Coronary artery (tissue), 2 donors: ENCODE data around the gene GP2.

ENCODE experiments used
- DNase-seq: peaks from one replicate; pipeline ENCODE4 v3.0.0-alpha.2; 2017; ENCODE audit warnings: low spot score
- H3K27ac ChIP-seq, 2 donors: fragments of 200-600 bp; sonication (generic); one replicate each; pipeline ENCODE4 v1.5.1; 2016 to 2019
- H3K4me3 ChIP-seq: fragments of 200-600 bp; sonication (generic); 2 replicates; pipeline ENCODE4 v1.5.1; 2016; ENCODE audit warnings: mild to moderate bottlenecking, moderate library complexity
- TF ChIP-seq, protein P1 (sequence below): fragments of 200-600 bp; sonication (generic); IDR thresholded peaks from one replicate; pipeline ENCODE4 v1.5.1; 2019; ENCODE audit warnings: antibody characterized with exemption

The GP2 gene

DNA sequence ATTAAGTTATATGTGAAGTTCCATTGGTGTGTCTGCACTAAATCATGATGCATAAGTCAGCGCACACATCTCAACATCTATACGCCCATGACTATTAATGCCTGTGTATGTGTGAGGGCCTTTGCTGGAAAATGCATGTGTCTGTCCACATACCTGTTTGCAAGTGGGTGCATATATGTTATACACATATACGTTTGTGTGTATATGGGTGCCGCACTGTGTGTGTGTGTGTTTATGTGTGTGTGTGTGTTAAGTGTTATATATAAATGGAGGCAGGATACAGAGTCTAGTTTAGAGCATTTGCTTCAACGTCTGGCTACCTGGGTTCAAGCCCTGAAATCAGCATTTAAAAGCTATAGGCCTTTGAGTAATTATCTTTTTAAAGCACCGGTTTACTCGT lies 19.5 kb downstream of the GP2 start:
- TF ChIP-seq, protein P1, sequence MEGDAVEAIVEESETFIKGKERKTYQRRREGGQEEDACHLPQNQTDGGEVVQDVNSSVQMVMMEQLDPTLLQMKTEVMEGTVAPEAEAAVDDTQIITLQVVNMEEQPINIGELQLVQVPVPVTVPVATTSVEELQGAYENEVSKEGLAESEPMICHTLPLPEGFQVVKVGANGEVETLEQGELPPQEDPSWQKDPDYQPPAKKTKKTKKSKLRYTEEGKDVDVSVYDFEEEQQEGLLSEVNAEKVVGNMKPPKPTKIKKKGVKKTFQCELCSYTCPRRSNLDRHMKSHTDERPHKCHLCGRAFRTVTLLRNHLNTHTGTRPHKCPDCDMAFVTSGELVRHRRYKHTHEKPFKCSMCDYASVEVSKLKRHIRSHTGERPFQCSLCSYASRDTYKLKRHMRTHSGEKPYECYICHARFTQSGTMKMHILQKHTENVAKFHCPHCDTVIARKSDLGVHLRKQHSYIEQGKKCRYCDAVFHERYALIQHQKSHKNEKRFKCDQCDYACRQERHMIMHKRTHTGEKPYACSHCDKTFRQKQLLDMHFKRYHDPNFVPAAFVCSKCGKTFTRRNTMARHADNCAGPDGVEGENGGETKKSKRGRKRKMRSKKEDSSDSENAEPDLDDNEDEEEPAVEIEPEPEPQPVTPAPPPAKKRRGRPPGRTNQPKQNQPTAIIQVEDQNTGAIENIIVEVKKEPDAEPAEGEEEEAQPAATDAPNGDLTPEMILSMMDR: no peak
- Histone ChIP-seq H3K27ac (no peak overlapping the region), H3K4me3 (no peak overlapping the region)
- DNase-seq: no peak

DNA sequence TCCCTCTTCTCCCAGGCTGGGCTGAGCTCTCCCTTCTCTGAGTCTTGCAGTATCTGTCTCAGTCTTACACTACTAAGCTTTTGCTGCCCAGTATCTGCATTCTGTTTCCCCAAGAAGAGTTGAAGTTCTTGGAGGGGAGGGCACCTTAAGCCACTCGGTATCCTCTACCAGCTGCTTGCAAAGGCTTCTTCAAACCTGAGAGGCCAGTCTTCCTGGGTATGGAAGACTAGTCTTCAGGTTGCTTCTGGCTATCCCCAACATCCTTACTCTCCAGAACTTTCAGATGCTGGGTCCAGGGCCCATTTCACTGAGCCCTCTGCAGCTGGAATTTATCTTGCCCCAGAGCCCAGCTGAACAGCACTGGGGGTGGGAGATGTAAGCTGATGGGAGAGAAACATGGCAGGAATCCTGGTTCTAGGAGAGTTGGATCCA lies 20.1 kb downstream of the GP2 start:
- Histone ChIP-seq H3K27ac (no peak overlapping the region), H3K4me3 (no peak overlapping the region)
- no peak for DNase-seq
- TF ChIP-seq, protein P1: no peak

DNA sequence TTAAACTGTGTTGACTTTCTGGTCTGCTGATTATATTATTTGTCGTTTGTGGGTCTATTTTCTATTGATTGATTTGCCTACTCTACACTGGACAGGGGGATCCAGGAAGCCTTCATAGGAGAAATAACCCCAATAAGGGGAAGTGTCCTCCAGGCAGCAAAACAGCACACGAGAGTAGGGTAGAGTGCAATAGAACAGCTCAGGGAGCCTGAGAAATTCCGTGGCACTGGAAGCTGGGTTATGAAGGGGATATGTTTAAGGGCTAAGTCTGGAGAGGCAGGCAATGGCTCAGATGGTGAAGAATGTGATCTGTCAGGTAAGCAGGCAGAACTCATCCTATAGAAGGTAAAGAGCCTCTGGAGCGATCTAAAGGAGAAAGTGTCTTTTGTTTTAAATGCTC lies 20.9 kb downstream of the GP2 start:
- DNase-seq: no peak
- no peak overlapping the region for H3K27ac ChIP-seq
- no peak overlapping the region for H3K4me3 ChIP-seq
- TF ChIP-seq, protein P1: no peak

DNA sequence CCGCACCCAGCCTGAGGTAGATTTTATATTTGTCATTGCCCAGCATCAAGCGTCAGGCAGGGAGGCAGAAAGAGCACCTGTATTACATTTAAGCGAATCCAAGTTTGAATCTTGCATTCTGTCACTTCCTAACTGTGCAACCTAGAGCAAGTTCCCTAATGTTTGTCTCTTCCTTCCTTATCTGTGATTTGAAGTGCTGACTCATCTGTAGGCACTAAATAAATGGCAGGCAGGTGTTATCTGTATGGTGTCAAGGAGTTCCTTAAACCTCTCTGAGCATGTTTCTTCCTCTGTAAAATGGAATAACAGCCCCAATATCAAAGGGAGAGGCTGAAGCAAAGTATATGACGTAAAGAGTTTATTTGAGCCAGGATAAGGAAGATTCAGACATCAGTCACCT lies 24.3 kb downstream of the GP2 start:
- DNase-seq: no peak
- no peak overlapping the region for H3K27ac ChIP-seq
- H3K4me3 ChIP-seq: no peak overlapping the region
- TF ChIP-seq, protein P1: no peak

DNA sequence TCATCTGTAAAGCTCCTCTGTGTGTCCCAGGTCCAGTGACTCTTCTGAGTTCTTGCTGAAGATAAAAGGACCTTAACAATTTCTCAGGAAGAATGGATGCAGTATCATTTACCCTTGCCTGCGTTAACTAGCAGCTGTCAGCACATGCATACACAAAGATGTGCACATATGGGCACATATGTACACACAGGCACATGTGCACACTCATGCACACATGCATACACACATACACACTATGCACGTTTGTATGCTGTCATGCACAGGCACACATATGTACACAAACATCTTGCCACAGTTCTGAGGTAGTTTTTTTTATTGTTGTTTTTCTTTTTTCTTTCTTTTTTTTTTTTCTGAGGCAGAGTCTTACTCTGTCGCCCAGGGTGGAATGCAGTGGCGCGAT lies 24.9 kb downstream of the GP2 start:
- H3K4me3 ChIP-seq: no peak overlapping the region

DNA sequence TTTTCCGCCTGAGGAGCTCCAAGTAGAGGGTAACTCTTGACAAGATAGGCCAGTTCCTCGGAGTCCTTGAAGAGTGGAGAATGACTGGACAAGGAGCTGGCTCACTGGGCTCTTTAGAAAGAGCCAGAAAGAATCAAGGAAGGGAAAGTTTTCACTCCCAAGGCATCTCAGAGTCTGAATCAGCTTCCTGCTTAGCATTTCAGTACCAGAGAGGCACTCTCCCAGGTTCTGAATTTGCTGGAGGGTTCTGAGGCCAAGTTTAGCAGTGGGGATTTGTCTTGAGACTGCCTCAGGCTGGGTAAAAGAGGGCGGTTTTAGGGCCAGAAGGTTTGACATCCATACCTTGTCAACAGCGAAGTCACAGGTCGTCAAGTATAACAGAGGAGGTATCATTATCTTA lies 25.5 kb downstream of the GP2 start:
- H3K4me3 ChIP-seq: no peak overlapping the region
- no peak for DNase-seq
- TF ChIP-seq, protein P1: no peak
- no peak overlapping the region for H3K27ac ChIP-seq

More for the DNA sequence above, 24.9 kb downstream of the GP2 start:
- TF ChIP-seq, protein P1: no peak
- no peak overlapping the region for H3K27ac ChIP-seq
- no peak for DNase-seq

DNA sequence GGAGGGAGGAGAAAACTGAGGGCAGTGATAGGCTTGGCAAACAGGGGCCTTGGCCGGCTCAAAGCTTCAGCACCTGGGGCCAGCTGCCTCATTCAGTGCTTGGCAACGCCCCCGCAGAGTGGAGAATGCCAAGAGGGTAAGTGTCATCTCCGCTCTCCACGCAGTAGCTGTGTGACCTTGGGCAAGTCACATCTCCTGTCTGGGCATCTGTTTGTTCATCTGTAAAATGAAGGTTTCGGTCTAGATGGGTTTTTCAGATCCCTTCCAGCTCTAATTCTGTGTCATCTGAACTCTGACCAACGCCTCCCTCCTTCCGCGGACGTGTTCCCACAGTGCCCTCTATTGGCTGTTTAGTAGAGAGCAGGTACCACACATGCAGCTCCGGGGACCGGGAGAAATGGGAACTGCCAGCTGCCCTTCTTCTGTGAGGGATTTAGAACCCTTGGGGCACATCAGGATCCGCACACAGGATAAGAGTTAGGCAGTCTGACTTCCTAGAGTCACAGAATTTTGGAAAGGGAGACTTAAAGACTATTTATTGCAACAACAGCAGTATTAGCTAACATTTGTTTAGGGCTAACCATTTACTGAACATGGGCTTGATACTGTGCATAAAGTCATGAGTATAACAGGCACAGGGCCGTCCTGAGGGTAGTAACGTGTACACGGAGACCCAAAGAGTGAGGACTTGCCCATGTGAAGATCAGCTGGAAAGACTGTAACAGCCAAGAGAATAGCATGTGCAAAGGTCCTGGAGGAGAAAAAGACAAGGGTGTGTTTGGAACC lies 26.8 kb downstream of the GP2 start:
- H3K4me3 ChIP-seq: no peak overlapping the region
- no peak for DNase-seq
- no peak overlapping the region for H3K27ac ChIP-seq
- TF ChIP-seq, protein P1: no peak
